NCI-H345 treated with DMSO at 0.1 percent for 48 hours (cell line): ENCODE results near the gene STX12.

ENCODE experiments used
- DNase-seq: peaks from one replicate; lab custom pipeline; 2025; ENCODE audit not compliant: unreplicated experiment; lab: John Stamatoyannopoulos, UW

The STX12 gene

DNA sequence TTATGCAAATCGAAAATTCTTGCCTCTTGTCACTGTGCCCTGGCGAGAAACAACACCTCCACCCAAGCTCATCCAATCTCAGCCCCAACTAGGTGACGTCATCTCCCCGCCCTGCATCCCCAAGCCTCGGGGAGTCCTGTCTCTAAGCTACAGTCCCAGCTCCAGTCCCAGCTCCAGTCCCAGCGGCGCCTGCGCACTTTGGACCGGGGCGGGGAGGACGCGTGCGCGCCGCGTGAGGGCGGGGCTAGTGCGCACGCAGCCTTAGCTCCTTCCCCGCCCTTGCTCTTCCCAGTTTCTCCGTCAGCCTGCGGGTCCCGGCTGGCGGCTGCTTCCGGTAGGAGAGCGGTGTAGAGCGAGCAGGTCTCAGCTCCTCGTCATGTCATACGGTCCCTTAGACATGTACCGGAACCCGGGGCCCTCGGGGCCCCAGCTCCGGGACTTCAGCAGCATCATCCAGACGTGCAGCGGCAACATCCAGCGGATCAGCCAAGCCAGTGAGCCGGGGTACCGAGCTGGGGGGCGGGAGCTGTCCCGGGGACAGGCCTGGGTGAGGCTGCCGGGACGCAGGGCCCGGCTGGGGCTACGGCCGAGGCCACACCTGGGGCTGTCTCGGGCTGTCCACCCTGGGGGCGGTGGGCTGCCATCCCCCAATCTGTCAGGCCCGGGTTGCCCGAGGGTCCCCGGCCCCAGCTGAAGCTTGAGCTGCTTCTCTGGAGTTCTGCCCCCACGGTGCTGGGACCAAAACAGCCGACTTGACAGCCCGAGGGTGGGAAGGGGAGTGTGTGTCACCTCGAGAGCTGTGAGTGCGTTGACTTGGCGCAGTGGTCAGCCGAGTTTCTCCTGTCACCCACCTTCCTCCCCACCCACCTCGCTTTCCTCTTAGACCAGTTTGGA is at the start of gene STX12:
Gene STX12 (plus strand): TSS at position 288 of the 894 bp plus-strand sequence. CDS start 89 bp downstream, at position 377.
- DNase-seq = peak; percentile 96

DNA sequence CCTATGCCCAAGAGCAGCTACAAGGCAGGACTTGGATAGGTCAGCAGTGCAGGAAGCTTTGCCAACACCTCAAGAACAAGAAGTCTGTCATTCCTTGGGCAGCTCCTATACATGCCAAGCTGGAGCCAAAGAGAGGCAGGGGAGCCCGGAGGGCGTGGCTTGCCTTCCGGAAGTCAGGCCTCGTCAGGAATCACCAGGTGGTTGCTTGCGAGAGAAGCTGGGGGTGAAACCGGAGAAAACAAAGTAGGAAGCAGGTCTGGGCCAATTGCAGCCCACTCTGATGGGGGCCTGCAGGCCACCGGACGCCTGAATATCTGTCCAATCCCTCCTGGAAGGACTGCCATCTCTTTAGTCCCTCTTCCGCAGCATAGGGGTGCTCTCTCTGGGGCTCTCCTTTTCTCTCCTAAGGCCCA is 48.1 kb upstream of the STX12 start:
- DNase-seq = peak; percentile 55

- DNase-seq = peak; percentile 99
These were observed 47.4 kb upstream of the STX12 start, which contains the start of gene FAM76A for GRCh38 chr1:27725374-27726172. Gene FAM76A (plus strand): TSS chr1:27725961. CDS start chr1:27726081, 120 bp downstream.

DNA sequence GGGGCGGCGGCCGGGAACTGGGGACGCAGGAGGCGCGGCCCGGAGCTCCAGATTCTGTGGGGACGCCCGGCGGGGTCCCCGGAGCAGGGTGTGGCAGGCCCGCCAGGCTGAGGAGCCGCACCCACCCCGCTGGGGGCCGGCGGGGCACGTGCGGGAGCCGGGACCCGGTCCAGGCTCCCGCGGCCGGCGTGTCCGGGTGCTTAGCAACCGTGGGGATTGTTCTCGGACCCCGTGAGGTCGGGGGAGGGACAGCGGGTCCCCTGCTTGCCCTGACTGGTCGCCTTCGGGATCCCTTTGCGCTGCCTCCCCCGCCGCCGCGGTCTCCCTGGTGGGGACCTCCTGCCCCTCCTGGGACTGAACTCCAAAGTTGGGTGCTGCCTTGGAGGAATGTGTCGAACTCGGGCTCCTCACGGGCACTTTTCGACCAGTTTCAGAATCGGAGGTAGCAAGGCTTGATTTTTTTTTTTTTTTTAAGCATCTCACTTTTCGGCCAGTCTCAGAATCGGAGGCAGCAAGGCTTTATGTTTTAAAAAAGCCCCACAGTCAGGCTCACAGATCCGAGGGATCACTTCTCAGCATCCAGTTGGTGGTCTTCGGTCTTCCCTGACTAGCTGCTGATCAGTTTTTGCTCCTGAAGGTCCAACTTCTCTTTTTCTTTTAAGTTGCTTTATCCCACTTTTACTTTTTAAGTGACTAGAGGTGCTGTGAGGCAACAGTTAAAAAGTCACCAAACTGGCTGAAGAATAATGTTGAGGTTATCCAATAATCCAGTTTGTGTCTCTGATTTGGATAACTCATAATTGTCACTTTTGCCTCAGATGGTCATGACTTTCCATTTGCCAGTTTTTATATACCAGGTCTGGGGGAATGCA is 46.6 kb upstream of the STX12 start:
- DNase-seq = no peak

DNA sequence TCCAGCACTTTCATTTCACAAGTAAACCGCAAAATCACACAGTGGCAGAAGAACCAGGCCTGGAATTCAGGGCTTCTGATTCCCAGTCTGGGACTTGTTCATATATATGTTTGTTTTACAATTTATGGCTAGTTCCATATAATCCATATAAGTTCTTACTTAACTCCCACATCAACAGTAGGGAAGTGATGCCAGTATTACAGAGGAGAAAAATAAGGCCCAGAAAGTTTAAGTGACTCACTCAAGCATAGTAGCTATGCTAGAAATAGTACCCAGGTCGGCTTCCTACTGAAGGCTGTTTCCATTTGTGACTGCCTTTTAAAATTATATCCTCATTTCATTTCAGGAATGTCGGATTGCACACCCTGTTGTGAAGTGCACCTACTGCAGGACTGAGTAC is 45.9 kb upstream of the STX12 start:
- no peak for DNase-seq

DNA sequence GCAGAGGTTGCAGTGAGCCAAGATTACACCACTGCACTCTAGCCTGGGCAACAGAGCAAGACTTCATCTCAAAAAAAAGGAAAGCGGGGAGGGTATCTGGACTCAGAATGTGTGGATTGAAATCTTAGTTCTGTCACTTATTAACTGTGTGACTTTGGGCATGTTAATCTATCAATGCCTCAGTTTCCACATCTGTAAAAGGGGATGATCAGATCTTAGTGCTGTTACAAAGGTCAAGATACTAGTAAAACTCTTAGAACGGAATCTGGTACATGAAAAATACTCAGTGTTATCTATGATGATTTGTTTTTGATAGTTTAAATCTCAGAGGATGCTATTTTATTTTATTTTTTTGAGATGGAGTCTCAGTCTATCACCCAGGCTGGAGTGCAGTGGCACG is 36.8 kb upstream of the STX12 start:
- DNase-seq = no peak

DNA sequence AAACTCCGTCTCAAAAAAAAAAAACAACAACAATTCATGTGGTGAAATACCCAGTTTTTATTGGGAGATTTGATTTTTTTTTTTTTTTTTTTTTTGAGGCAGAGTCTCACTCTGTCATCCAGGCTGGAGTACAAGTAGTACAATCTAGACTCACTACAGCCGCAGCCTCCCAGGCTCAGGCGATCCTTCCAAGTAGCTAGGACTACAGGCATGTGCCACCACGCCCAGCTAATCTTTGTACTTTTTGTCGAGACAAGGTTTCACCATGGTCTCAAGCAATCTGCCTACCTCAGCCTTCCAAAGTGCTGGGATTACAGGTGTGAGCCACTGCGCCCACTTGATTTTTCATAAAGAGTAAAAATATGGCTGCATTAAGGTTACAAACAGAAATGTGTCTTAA is 31.9 kb upstream of the STX12 start:
- DNase-seq = no peak

GRCh38 chr1:27744556-27744955 is 28.5 kb upstream of the STX12 start:
- DNase-seq = no peak

- no peak for DNase-seq
These were observed 27.6 kb upstream of the STX12 start for GRCh38 chr1:27745466-27745865.

- DNase-seq = no peak
These were observed 20.7 kb upstream of the STX12 start for GRCh38 chr1:27752360-27752759.

GRCh38 chr1:27755286-27755685 is 17.7 kb upstream of the STX12 start:
- no peak for DNase-seq

- DNase-seq = no peak
These were observed 17.2 kb upstream of the STX12 start for GRCh38 chr1:27755865-27756264.

DNA sequence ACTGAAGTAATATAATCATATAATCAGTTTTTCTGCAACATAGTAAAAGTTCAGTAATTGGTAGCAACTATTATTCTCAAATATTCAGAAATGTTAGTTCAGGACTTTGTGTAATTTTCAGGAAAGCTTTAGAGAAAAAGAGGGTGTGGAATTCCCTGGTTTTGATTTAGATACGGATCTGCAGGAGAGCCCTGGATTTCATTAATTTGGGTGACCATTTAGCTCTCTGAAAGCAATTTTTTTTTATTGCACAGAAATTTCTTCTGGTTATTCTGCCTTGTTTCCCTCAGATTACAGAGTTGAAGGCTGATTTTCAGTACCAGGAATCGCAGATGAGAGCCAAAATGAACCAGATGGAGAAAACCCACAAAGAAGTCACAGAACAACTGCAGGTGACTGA is 13.8 kb upstream of the STX12 start:
- DNase-seq = no peak

- no peak for DNase-seq
These were observed 12.6 kb upstream of the STX12 start for GRCh38 chr1:27760426-27760825.

DNA sequence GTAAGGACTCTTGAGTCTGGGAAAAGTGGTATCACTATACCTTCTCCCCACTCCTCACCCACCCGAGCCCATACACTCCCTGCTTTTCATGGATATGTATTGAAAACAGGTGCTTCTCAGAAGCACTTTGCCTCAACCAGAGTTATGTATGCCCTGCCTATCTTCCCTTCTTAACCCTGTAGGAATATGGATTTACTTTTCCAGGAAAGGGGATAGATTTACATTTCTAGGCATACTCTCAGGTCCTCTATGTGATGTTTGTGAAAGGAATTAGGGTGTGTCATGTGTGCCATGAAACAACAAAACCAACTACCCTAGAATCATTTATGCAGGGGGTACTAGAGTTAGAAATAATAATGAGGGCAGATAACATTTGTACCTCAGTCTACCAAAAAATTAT is 11.0 kb upstream of the STX12 start:
- no peak for DNase-seq

DNA sequence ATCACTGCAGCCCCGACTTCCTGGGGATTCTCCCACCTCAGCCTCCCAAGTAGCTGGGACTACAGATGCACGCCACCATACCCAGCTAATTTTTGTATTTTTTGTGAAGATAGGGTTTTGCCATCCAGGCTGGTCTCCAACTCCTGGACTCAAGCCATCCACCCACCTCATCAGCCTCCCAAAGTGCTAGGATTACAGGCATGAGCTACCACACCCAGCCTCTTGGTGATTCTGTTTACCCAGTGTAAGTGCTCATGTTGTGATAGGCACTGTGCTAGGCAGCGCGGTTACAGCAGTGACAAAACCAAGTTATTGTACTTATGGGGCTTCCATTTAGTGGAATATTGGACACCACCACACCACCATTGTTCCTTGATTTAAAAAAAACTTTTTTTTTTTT is 9.7 kb upstream of the STX12 start:
- DNase-seq = no peak

GRCh38 chr1:27770293-27770830 is 2.7 kb upstream of the STX12 start:
- DNase-seq = no peak

DNA sequence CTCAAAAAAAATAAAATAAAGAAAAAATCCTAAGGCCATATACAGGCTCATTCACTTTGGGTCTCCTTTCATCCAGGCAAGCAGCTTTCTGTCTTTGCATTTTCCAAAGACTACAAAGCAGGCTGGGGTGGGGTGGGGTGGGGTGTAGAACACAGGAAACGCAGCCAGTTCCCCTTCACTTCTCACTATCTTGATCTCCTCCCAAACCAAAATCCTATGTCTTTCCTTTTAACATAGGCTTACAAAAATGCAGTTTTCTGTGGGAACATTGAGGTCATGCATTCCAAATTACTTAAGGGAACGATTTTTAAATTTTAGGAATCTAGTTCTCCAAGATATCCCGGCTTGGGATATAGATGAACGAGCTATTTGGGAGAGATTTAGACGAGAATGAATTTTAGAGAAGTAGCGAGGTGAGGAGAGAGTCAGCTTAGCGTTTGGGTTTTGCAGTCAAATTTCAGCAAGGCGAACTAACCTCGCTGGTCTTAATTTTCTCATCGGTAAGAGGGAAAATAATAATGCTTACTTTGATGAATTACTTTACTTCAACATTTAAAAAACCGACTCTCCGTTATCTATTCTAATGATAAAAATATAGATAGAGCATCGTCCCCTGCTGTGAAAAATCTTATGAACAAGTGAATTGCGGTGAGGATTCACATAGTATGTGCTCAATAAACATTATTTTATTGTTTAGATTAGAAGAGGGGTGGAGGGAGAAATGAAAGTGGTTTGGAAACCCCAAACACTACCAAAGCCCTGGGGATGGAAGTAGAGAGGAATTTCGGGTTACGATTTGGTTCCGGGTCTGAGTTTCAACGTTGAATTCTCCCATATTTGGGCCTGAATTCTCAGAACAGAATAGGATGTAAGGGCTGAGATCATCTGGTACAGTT is 735 bp upstream of the STX12 start:
- no peak for DNase-seq

- DNase-seq = no peak
These were observed 917 bp downstream of the STX12 start for GRCh38 chr1:27773826-27774445.
